Calu3 (cell line): Measurements from ENCODE around the gene ALDOC. TPM values are rescaled to one million over a fixed set of nuclear protein-coding genes. Genes with fewer than 3 reads are reported as not detected.

Experiments used
- BruUV-seq: library from RNA; stranded (reverse); fragments of 400-500 nt; replicated peaks from 2 replicates; lab custom pipeline; 2021; lab: Mats Ljungman, UMichigan
- CTCF ChIA-PET: fragments of 300-600 bp; sonication (Branson Sonifier 250); formaldehyde crosslinking; loops from one replicate; lab custom pipeline; 2022; ENCODE audit warnings: antibody characterized with exemption; lab: Charles Lee
- DNase-seq: peaks from one replicate; pipeline ENCODE4 v3.0.0; 2022
- H3K27ac Mint-ChIP-seq: one replicate; pipeline ENCODE4 v1.8.0; 2022; ENCODE audit warnings: mixed read lengths; ENCODE audit not compliant: unreplicated experiment
- H3K27me3 Mint-ChIP-seq: one replicate; pipeline ENCODE4 v1.8.0; 2022; ENCODE audit warnings: mixed read lengths; ENCODE audit not compliant: unreplicated experiment
- H3K36me3 Mint-ChIP-seq: one replicate; pipeline ENCODE4 v1.8.0; 2022; ENCODE audit warnings: mild to moderate bottlenecking, moderate library complexity, mixed read lengths; ENCODE audit not compliant: insufficient read depth, unreplicated experiment
- H3K4me1 Mint-ChIP-seq: one replicate; pipeline ENCODE4 v1.8.0; 2022; ENCODE audit warnings: mild to moderate bottlenecking, low read depth, mixed read lengths; ENCODE audit not compliant: unreplicated experiment
- H3K4me3 Mint-ChIP-seq: one replicate; pipeline ENCODE4 v1.8.0; 2022; ENCODE audit warnings: mild to moderate bottlenecking, low read depth, moderate library complexity, mixed read lengths; ENCODE audit not compliant: unreplicated experiment
- H3K9me3 Mint-ChIP-seq: one replicate; pipeline ENCODE4 v1.8.0; 2022; ENCODE audit warnings: low read depth, mixed read lengths; ENCODE audit not compliant: unreplicated experiment
- CTCF ChIP-seq: fragments of 200-600 bp; IDR thresholded peaks from one replicate; pipeline ENCODE4 v1.8.0; 2022; ENCODE audit warnings: antibody characterized with exemption; ENCODE audit not compliant: unreplicated experiment
- intact Hi-C: fragments of 100-400 bp; cut with micrococcal nuclease; formaldehyde crosslinking; loops from one replicate; pipeline ENCODE4 v1.10.0; 2022; ENCODE audit not compliant: unreplicated experiment
- total RNA-seq: library from RNA; stranded (reverse); gene quantifications from 2 replicates; pipeline ENCODE4 v1.2.3, GENCODE V29; 2022

The ALDOC gene
- total RNA-seq, 1 experiment from 2014 or later: 2.6 TPM

- Mint-ChIP-seq H3K4me1 (peaks cover 12% of the 10 kb centered on the region), H3K27me3 (no peaks in the 10 kb centered on the region), H3K4me3 (no peak overlapping the region), H3K36me3 (peaks cover 15% of the 10 kb centered on the region), H3K27ac (no peak overlapping the region), H3K9me3 (no peaks in the 10 kb centered on the region)
- TF ChIP-seq CTCF: no peak
- CTCF ChIA-PET: interaction anchor here (0.6 to 1.6 kb wide), 2 partner anchors 19 to 54 kb away, joined by 3 to 8 read pairs; no protein-coding TSS in a partner anchor
- DNase-seq: no peak
- BruUV-seq: no TSS peak
- intact Hi-C loops: no loop called here
Measured at GRCh38 chr17:28554565-28554964, 22.1 kb downstream of the ALDOC start.

- Mint-ChIP-seq H3K9me3 (no peaks in the 10 kb centered on the region), H3K27ac (no peak overlapping the region), H3K4me1 (peaks cover 12% of the 10 kb centered on the region), H3K36me3 (peaks cover 15% of the 10 kb centered on the region), H3K4me3 (peak overlapping the region; percentile 80), H3K27me3 (no peaks in the 10 kb centered on the region)
- intact Hi-C loops: no loop called here
- no peak for DNase-seq
- no peak for TF ChIP-seq CTCF
- CTCF ChIA-PET: interaction anchor here (0.7 kb wide), 1 partner anchor 25 kb away, joined by 3 read pairs; no protein-coding TSS in a partner anchor
- BruUV-seq: no TSS peak
Measured at GRCh38 chr17:28553000-28553505, 23.6 kb downstream of the ALDOC start.

- intact Hi-C loops: no loop called here
- H3K9me3 Mint-ChIP-seq: no peaks in the 10 kb centered on the region
- peaks cover 18% of the 10 kb centered on the region for H3K36me3 Mint-ChIP-seq
- BruUV-seq: no TSS peak
- H3K4me3 Mint-ChIP-seq: peak within 1 kb of the TSS; percentile 80
- peak; percentile 86 for DNase-seq
- CTCF ChIA-PET: interaction anchor here (0.7 to 0.9 kb wide), 3 partner anchors 9 to 25 kb away, joined by 3 to 8 read pairs (median 3); no protein-coding TSS in a partner anchor
- no peak for TF ChIP-seq CTCF
- H3K27ac Mint-ChIP-seq: peak within 1 kb of the TSS; percentile 27
- peaks cover 12% of the 10 kb centered on the region for H3K4me1 Mint-ChIP-seq
- H3K27me3 Mint-ChIP-seq: no peaks in the 10 kb centered on the region
Measured at GRCh38 chr17:28552176-28552999, 24.3 kb downstream of the ALDOC start, which contains the start of gene UNC119. TSS of gene UNC119 (minus strand) at chr17:28552624. CDS start at chr17:28552557, 67 bp downstream.

- TF ChIP-seq CTCF: no peak
- Mint-ChIP-seq H3K4me1 (peaks cover 12% of the 10 kb centered on the region), H3K4me3 (peak overlapping the region; percentile 80), H3K27me3 (no peaks in the 10 kb centered on the region), H3K9me3 (no peaks in the 10 kb centered on the region), H3K27ac (peak overlapping the region; percentile 27), H3K36me3 (peaks cover 19% of the 10 kb centered on the region)
- intact Hi-C loops: no loop called here
- CTCF ChIA-PET: interaction anchor here (0.6 to 0.9 kb wide), 4 partner anchors 8 to 343 kb away, joined by 3 to 8 read pairs (median 4); no protein-coding TSS in a partner anchor
- no peak for DNase-seq
- TSS peak; percentile 15 for BruUV-seq
Measured at GRCh38 chr17:28551421-28552175, 25.1 kb downstream of the ALDOC start.
